A549 (cell line): ENCODE data around the gene TRIM25. TPM values are rescaled to one million over a fixed set of nuclear protein-coding genes. Genes with fewer than 3 reads are reported as not detected.

Experiments
- ATAC-seq, 2 experiments: fragments of 200-7000 bp in 1 of 2; fragments of >200 bp in 1 of 2; cut with Nextera tagmentation in 1 of 2; cut with Tn5 transposase in 1 of 2; 3 replicates each; pipeline versions ENCODE4 v1.8.0 to v1.9.1; 2018 to 2020; ENCODE audit warnings: mild to moderate bottlenecking in 1 of 2, moderate library complexity in 1 of 2
- CTCF ChIA-PET: fragments of 300-600 bp; sonication (Branson Sonifier 250); formaldehyde crosslinking; extraction: SDS; loops from one replicate; lab custom pipeline; 2021; ENCODE audit warnings: antibody characterized with exemption, inconsistent platforms; lab: Yijun Ruan, JAX
- POLR2A ChIA-PET: fragments of 350-600 bp; formaldehyde crosslinking; extraction: SDS; loops from one replicate; lab custom pipeline; 2021; ENCODE audit warnings: antibody characterized with exemption, inconsistent platforms; lab: Yijun Ruan, JAX
- DNase-seq, 2 experiments: peaks; one replicate each; pipeline versions ENCODE4 v3.0.0 to v3.0.0-alpha.2; 2011 to 2016; ENCODE audit warnings: low read depth in 1 of 2, low spot score in 1 of 2
- FAIRE-seq: peaks from 2 replicates; lab custom pipeline; 2011; peaks lifted over from hg19 to GRCh38; lab: Jason Lieb, UNC
- H3K27ac ChIP-seq, 2 experiments: fragments of >200 bp; sonication (Bioruptor Twin); formaldehyde crosslinking; 3 replicates each; pipeline ENCODE4 v1.5.1; 2016 to 2017
- H3K4me1 ChIP-seq: fragments of >200 bp; sonication (Bioruptor Twin); formaldehyde crosslinking; 3 replicates; pipeline ENCODE4 v1.6.1; 2016
- H3K4me2 ChIP-seq: fragments of >200 bp; sonication (Bioruptor Twin); formaldehyde crosslinking; 3 replicates; pipeline ENCODE4 v1.6.1; 2016
- H3K4me3 ChIP-seq: fragments of >200 bp; sonication (Bioruptor Twin); formaldehyde crosslinking; 3 replicates; pipeline ENCODE4 v1.5.1; 2016
- H3K9me3 ChIP-seq: fragments of >200 bp; sonication (Bioruptor Twin); formaldehyde crosslinking; 3 replicates; pipeline ENCODE4 v1.6.1; 2016
- CHD2 ChIP-seq: fragments of 150-350 bp; IDR thresholded peaks from 2 replicates; pipeline ENCODE4 v1.6.1; 2014; ENCODE audit warnings: low read length; ENCODE audit not compliant: partially characterized antibody
- EP300 ChIP-seq, 2 experiments: fragments of >200 bp; sonication (Bioruptor Twin); formaldehyde crosslinking; IDR thresholded peaks; 2 replicates in 1 of 2; 3 replicates in 1 of 2; pipeline ENCODE4 v1.6.1; 2016 to 2017
- FOSB ChIP-seq: fragments of 250-450 bp; sonication (Bioruptor Pico); IDR thresholded peaks from 2 replicates; pipeline ENCODE4 v1.5.0; 2020; ENCODE audit warnings: mild to moderate bottlenecking, moderate library complexity
- FOSL2 ChIP-seq, 2 experiments: fragments of 450-650 bp in 1 of 2; fragments of >200 bp in 1 of 2; sonication (Bioruptor Twin) in 1 of 2; formaldehyde crosslinking; IDR thresholded peaks; 2 replicates each; pipeline versions ENCODE4 v1.5.0 to v1.6.1; 2016 to 2020; ENCODE audit warnings: mild to moderate bottlenecking in 1 of 2, moderate library complexity in 1 of 2
- FOXS1 ChIP-seq: fragments of 250-450 bp; sonication (Bioruptor Pico); IDR thresholded peaks from 2 replicates; pipeline ENCODE4 v1.5.0; 2020; ENCODE audit warnings: mild to moderate bottlenecking, moderate library complexity
- KDM1A ChIP-seq: fragments of 200-600 bp; sonication (generic); IDR thresholded peaks from 2 replicates; pipeline ENCODE4 v1.6.1; 2016; ENCODE audit warnings: low read depth, mild to moderate bottlenecking
- MAFK ChIP-seq: fragments of 450-650 bp; IDR thresholded peaks from 2 replicates; pipeline ENCODE4 v1.6.1; 2014; ENCODE audit not compliant: partially characterized antibody
- MAX ChIP-seq: IDR thresholded peaks from 2 replicates; pipeline ENCODE4 v1.6.1; 2012
- NR3C1 ChIP-seq: fragments of >200 bp; sonication (Bioruptor Twin); formaldehyde crosslinking; IDR thresholded peaks from 3 replicates; pipeline ENCODE4 v1.6.1; 2017
- POLR2A ChIP-seq: IDR thresholded peaks from 2 replicates; pipeline ENCODE4 v1.6.1; 2012; ENCODE audit warnings: mild to moderate bottlenecking, low read length
- RCOR1 ChIP-seq: fragments of 150-350 bp; IDR thresholded peaks from 2 replicates; pipeline ENCODE4 v1.6.1; 2014; ENCODE audit warnings: antibody characterized with exemption, low read length, low read depth
- RNF2 ChIP-seq: fragments of 200-600 bp; sonication (generic); IDR thresholded peaks from 2 replicates; pipeline ENCODE4 v1.6.1; 2016; ENCODE audit warnings: low read depth, mild to moderate bottlenecking, antibody characterized with exemption, moderate library complexity, borderline replicate concordance
- SREBF2 ChIP-seq: fragments of 450-650 bp; IDR thresholded peaks from 2 replicates; pipeline ENCODE4 v1.6.1; 2014; ENCODE audit warnings: mild to moderate bottlenecking, moderate library complexity
- USF2 ChIP-seq: fragments of 450-650 bp; IDR thresholded peaks from 2 replicates; pipeline ENCODE4 v1.6.1; 2014; ENCODE audit warnings: antibody characterized with exemption
- ZFP36 ChIP-seq: fragments of 450-650 bp; IDR thresholded peaks from 2 replicates; pipeline ENCODE4 v1.6.1; 2014; ENCODE audit warnings: borderline replicate concordance; ENCODE audit not compliant: partially characterized antibody
- ZNF302 ChIP-seq: fragments of 250-450 bp; sonication (Bioruptor Pico); IDR thresholded peaks from 2 replicates; pipeline ENCODE4 v1.9.0; 2021; ENCODE audit warnings: inconsistent platforms, mild to moderate bottlenecking, moderate library complexity
- WGBS: methylation state at CpG from one replicate; pipeline ENCODE4 v1.1.6; 2017; ENCODE audit errors: missing lambda C conversion rate; 5-methylcytosine and 5-hydroxymethylcytosine counted together
- polyA plus RNA-seq, 4 experiments: library from polyadenylated mRNA; depleted of rRNA in 3 of 4; stranded (reverse); fragments of >200 nt; fragmentation: RNase III in 1 of 4; extraction: RNeasy Plus Mini Kit Qiagen cat#74134 plus additional on column Dnase treatment in 1 of 4; gene quantifications; 2 replicates in 3 of 4; 3 replicates in 1 of 4; pipeline ENCODE4 v1.2.3, GENCODE V29; 2011 to 2017
- TF ChIP-seq, protein P1 (sequence below): fragments of >200 bp; sonication (Bioruptor Twin); formaldehyde crosslinking; IDR thresholded peaks from 3 replicates; pipeline ENCODE4 v1.6.1; 2016
- TF ChIP-seq, protein P2 (sequence below): fragments of 250-450 bp; sonication (Bioruptor Pico); IDR thresholded peaks from 2 replicates; pipeline ENCODE4 v1.5.0; 2020; ENCODE audit warnings: low read depth, mild to moderate bottlenecking, moderate library complexity
- TF ChIP-seq, protein P3 (sequence below): fragments of >200 bp; sonication (Bioruptor Twin); formaldehyde crosslinking; IDR thresholded peaks from 2 replicates; pipeline ENCODE4 v1.6.1; 2016

The TRIM25 gene
- polyA plus RNA-seq, 2 of the 4 experiments (the other 2 are of a cell fraction) = 38.3 to 65.4 TPM

GRCh38 chr17:56925088-56925487, 11.2 kb upstream of the TRIM25 start:
- WGBS = 49% methylated on average over 2 of the region's 2 CpGs
- CTCF ChIA-PET = interaction anchor here (1.1 to 4.5 kb wide), 2 partner anchors 14 to 16 kb away, joined by 4 to 31 read pairs; no protein-coding TSS in a partner anchor

GRCh38 chr17:56919717-56920116, 5.9 kb upstream of the TRIM25 start:
- no peak for DNase-seq
- no peak for FAIRE-seq
- Histone ChIP-seq H3K9me3 (peaks cover 14% of the 10 kb centered on the region; the same call in 2 of the 3 replicates), H3K4me1 (peaks cover 18% of the 10 kb centered on the region), H3K4me3 (no peak overlapping the region), H3K4me2 (no peak overlapping the region), H3K27ac (no peak overlapping the region; a peak in 1 of 6 replicates)
- CTCF ChIA-PET = interaction anchor here (1.3 to 1.4 kb wide), 2 partner anchors 12 to 20 kb away, joined by 3 to 7 read pairs; no protein-coding TSS in a partner anchor
- WGBS = 21% methylated on average over 1 of the region's 1 CpG
- TF ChIP-seq ZFP36 (no peak), POLR2A (no peak), MAX (no peak), KDM1A (no peak), RCOR1 (no peak), FOSB (CRISPR knock-in tag) (no peak)
- no peak for ATAC-seq
- POLR2A ChIA-PET = no interaction called here

More at GRCh38 chr17:56925088-56925487, 11.2 kb upstream of the TRIM25 start:
- Histone ChIP-seq H3K4me2 (no peak overlapping the region), H3K4me1 (no peaks in the 10 kb centered on the region), H3K27ac (no peak overlapping the region), H3K4me3 (no peak overlapping the region), H3K9me3 (peaks cover 19% of the 10 kb centered on the region)
- TF ChIP-seq CHD2 (no peak), ZNF302 (CRISPR knock-in tag) (no peak), SREBF2 (no peak)
- TF ChIP-seq, protein P1, sequence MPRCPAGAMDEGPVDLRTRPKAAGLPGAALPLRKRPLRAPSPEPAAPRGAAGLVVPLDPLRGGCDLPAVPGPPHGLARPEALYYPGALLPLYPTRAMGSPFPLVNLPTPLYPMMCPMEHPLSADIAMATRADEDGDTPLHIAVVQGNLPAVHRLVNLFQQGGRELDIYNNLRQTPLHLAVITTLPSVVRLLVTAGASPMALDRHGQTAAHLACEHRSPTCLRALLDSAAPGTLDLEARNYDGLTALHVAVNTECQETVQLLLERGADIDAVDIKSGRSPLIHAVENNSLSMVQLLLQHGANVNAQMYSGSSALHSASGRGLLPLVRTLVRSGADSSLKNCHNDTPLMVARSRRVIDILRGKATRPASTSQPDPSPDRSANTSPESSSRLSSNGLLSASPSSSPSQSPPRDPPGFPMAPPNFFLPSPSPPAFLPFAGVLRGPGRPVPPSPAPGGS = no peak
- FAIRE-seq = no peak
- ATAC-seq = no peak
- DNase-seq = no peak
- POLR2A ChIA-PET = interaction anchor here (2.4 kb wide), 1 partner anchor 11 kb away, joined by 9 read pairs; the partner anchor contains the start of gene TRIM25

DNA sequence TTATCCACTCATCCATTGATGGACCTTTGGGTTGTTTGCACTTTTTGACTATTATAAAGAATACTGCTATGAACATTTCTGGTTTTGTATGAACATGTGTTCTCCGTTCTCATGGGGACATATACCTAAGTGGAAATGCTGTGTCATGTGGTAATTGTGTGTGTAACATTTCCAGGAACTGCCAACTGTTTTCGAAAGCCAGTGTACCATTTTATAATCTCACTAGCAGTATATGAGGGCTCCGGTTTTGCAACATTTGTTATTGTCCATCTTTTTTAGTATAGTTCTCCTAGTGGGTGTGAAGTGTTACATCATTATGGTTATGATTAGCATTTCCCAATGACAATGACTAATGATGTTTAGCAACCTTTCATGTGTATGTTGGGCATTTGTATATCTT, 5.1 kb upstream of the TRIM25 start:
- no peak overlapping the region for H3K4me3 ChIP-seq
- FAIRE-seq = no peak
- no peak for DNase-seq

GRCh38 chr17:56917559-56918296, 3.9 kb upstream of the TRIM25 start:
- WGBS = 87% methylated on average over 4 of the region's 4 CpGs
- H3K4me2 ChIP-seq = no peak overlapping the region
- no peak for FAIRE-seq
- TF ChIP-seq, protein P2, sequence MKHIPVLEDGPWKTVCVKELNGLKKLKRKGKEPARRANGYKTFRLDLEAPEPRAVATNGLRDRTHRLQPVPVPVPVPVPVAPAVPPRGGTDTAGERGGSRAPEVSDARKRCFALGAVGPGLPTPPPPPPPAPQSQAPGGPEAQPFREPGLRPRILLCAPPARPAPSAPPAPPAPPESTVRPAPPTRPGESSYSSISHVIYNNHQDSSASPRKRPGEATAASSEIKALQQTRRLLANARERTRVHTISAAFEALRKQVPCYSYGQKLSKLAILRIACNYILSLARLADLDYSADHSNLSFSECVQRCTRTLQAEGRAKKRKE = no peak
- no peak for TF ChIP-seq EP300 (IDR thresholded peaks at IDR 0.05)
- TF ChIP-seq FOXS1 (CRISPR knock-in tag) = no peak
- TF ChIP-seq NR3C1 = no peak
- TF ChIP-seq RNF2 = no peak
- 0 out of 2 replicates have a peak, but pooled peaks have one; percentile 7 for TF ChIP-seq USF2
- TF ChIP-seq, protein P3, sequence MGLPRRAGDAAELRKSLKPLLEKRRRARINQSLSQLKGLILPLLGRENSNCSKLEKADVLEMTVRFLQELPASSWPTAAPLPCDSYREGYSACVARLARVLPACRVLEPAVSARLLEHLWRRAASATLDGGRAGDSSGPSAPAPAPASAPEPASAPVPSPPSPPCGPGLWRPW = no peak
- ATAC-seq = no peak
- peak overlapping the region in 1 of 2 experiments; percentile 93; a peak in 4 of 6 replicates for H3K27ac ChIP-seq
- no peak overlapping the region for H3K4me3 ChIP-seq
- POLR2A ChIA-PET = no interaction called here
- no peak for DNase-seq
- peaks cover 20% of the 10 kb centered on the region for H3K4me1 ChIP-seq
- peaks cover 14% of the 10 kb centered on the region; the same call in 2 of the 3 replicates for H3K9me3 ChIP-seq
- CTCF ChIA-PET = no interaction called here

More for the DNA sequence above, 5.1 kb upstream of the TRIM25 start:
- Histone ChIP-seq H3K9me3 (peaks cover 14% of the 10 kb centered on the region; the same call in 2 of the 3 replicates), H3K4me2 (no peak overlapping the region), H3K27ac (no peak overlapping the region), H3K4me1 (peaks cover 18% of the 10 kb centered on the region)
- ChIA-PET POLR2A (no interaction called here), CTCF (interaction anchor here (1.3 to 1.4 kb wide), 2 partner anchors 13 to 21 kb away, joined by 3 to 7 read pairs; no protein-coding TSS in a partner anchor)
- ATAC-seq = no peak
- WGBS = 92% methylated on average over 3 of the region's 3 CpGs
- no peak for TF ChIP-seq FOSL2 (IDR thresholded peaks at IDR 0.05)
- peak; percentile 17; the same call in 1 of the 2 replicates for TF ChIP-seq FOSL2 (CRISPR knock-in tag; IDR thresholded peaks at IDR 0.05)
- peak; percentile 52 for TF ChIP-seq MAFK
- TF ChIP-seq EP300 (IDR thresholded peaks at IDR 0.05) = no peak
